Right kidney (tissue), 1 donor: ENCODE measurements around the gene ARHGAP27.

Source experiments
- DNase-seq: peaks from one replicate; pipeline ENCODE4 v3.0.0-alpha.2; 2016

Gene ARHGAP27

GRCh38 chr17:45408611-45409421 is 23.9 kb downstream of the ARHGAP27 start:
- DNase-seq = no peak

GRCh38 chr17:45406107-45406506 is 26.6 kb downstream of the ARHGAP27 start:
- no peak for DNase-seq

DNA sequence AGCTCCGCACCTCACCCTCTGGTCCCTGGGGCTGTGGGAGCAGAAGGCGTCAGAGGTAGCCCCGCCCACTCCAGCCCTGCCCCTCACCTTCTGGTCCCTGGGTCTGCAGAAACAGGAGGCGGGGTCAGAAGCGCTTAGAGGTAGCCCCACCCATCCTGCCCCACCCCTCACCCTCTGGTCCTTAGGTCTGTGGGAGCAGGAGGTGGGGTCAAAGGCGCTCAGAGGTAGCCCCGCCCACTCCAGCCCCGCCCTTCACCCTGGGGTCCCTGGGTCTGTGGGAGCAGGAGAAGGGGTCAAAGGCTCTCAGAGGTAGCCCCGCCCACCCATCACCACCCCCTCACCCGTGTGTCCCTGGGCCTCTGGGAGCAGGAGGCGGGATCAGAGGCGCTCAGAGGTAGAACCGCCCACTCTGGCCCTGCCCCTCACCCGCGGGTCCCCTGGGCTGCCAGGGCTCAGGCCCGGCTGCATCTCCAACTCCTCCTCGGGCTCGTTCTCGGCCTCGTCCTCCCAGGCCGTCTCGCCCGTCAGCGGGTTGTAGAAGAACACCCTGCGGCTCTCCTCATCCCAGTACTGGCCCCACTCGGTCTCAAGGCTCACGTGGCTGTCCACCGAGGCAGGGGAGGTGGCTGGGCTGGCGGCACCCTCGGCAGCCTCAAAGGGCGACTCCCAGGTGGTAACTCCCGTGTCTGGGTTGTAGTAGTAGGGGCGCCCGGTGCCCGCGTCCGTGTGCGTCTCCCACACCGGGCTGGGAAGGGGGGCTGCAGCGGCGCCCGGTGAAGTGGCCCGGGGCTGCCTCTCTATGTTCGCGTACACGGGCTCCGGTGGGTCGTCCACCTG is 27.2 kb downstream of the ARHGAP27 start:
- peak; percentile 64 for DNase-seq

DNA sequence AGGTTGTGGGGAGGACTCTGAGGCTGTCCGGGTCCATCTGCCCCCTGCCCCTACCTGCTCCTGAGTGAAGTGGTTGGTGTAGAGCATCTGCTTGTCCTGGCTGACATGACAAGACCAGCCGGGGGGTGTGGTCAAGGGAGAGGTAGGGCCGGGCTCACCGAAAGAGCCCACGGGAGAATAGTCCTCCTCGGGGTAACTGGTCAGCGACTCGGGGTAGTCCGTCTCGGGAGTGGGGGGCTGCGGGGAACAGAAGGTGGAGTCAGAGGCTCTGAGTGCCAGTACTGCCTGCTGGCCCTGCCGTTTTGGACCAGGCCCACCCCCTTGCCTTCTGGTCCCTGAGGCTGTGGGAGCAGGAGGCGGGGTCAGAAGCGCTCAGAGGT is 27.8 kb downstream of the ARHGAP27 start:
- no peak for DNase-seq

DNA sequence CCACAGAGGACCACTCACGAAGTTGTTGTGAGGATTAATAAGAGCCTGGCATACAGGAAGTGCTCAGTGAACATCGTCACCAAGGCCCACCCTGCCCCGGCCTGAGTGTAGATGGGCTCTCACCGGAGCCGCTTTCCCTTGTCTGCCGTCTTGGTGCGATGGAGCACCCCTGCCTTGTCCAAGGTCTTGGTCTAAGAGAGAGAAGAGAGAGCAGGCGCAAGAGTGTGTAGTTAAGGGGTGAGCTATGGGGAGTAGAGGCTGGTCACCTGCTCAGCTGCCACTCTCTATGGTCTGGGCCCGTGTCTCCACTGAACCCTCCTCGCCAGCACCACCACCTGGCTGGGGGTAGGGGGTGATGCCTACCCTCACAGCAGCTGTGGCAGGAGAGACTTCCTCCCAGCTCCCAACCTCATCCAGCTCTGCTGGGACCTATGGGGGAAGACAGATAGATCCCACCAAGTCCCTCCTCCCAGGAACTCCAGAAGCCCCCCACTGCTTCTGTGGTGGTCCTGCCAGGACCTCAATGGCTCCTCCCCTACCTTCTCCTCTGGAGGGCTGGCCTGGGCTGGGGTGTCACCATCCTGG is 28.7 kb downstream of the ARHGAP27 start:
- no peak for DNase-seq

DNA sequence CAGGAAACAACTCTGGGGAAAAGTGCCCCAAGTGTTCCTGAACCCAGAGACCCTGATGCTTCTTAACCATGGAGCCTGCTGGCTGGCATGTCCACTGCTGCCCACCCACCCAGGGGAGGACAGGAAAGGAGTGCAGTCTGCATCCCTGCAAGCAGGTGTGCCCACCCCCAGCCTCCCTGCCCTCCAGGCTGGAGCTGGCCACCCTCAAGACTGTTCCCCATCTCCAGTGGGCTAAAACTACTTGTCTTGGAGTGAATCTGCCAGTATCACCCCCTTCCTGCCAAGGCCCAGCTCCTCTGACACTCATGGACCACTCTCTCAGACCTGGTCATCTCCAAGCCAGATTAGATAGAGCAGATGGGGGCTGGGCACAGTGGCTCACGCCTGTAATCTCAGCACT is 29.8 kb downstream of the ARHGAP27 start:
- no peak for DNase-seq

DNA sequence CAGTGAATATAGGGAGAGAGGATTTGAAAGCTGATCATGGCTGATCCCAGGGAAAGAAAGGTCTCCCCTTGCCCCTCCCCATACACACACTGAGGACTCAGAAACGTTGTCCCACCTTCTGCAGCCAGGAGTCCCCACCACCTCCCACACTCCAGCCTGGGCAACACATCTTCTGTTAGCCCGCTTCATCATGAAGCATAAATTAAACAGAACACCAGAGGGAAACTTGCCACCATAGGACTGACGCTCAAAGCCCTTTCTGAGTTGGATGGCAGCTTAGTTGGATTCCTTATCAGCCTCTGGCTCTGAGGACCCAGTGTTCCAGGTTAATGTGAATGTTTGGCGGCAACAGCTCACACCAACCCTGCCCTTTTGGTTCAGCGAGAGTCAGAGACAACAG is 33.9 kb downstream of the ARHGAP27 start:
- no peak for DNase-seq

DNA sequence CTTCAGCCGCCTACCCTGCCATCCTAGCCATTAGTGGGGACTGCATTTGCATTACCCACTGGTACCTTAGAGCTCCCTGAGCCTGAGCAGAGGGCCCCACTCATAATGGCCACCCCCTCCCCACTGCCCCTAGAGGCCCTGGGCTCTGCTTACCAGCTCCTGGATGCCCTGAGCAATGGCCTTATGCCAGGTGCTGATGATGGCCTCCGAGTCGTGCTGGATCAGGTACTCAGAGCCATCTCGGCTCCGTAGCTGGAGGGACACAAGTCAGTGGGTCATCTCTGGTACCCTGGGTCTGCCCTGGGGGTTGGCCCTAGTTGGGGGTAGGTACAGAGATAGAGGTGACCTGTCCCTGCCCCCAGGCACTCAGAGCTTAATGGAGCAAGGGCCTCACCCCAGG is 34.9 kb downstream of the ARHGAP27 start:
- DNase-seq = no peak

- no peak for DNase-seq
These were observed 36.0 kb downstream of the ARHGAP27 start for GRCh38 chr17:45396496-45397205.

GRCh38 chr17:45395569-45396415 is 36.9 kb downstream of the ARHGAP27 start:
- DNase-seq = no peak

- peak; percentile 91 for DNase-seq
These were observed 37.6 kb downstream of the ARHGAP27 start for GRCh38 chr17:45394913-45395568.

DNA sequence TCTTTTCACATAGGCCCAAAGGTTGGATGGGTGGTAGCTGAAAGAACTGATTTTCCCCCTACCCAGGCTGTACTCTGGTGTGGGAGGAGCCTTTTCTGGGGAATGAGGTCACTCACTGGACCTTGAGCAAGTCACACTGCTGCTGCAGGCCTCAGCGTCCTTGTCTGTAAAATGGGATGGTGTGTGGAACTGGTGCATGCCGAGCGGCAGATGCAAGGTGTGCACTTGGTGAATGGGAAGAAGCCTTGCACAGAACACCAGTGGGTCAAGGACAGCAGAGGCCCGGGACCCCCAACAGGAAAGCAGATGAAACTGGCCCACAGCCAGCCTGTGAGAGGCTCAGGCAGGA is 38.1 kb downstream of the ARHGAP27 start:
- no peak for DNase-seq

DNA sequence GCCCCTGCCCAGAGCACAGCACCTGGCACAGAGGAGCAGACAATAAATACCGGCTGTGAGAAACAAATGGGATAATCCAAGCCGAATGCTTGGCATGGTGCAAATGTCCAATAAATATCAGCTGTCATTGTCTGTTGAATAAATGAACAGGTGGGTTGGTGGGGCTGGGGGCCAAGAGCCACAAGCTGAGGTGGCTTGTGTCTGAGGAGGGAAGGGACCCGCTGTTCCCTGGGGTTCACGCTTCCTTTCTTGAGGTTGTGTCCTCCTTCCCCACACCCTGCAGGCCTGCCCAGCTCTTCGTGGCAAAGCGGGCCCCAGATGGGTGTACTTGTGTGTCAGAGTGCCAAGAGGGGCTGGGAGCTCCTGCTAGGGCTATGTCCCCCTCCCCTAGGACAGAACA is 38.6 kb downstream of the ARHGAP27 start:
- DNase-seq = no peak

- DNase-seq = no peak
These were observed 39.3 kb downstream of the ARHGAP27 start for GRCh38 chr17:45393411-45393810.

- no peak for DNase-seq
These were observed 40.8 kb downstream of the ARHGAP27 start for GRCh38 chr17:45391918-45392317.

DNA sequence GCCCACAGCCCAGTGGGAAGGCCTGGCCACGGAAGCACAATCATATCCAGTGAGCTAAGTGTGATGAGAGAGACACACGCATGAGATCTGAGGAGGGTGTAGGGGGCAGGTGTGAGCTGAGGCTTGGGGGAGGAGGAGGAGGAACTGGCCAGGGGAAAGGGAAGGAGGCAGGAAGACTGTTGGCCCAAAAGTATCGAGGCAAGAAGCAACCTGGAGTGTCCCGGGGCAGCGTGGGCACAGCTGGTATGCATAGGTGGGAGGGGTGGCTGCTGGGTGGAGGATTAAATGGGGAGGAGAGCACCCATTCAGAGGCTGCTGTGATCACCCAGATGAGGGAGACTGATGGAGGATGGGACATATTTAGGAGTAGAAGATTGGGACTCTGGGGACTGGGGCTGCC is 41.4 kb downstream of the ARHGAP27 start:
- no peak for DNase-seq

DNA sequence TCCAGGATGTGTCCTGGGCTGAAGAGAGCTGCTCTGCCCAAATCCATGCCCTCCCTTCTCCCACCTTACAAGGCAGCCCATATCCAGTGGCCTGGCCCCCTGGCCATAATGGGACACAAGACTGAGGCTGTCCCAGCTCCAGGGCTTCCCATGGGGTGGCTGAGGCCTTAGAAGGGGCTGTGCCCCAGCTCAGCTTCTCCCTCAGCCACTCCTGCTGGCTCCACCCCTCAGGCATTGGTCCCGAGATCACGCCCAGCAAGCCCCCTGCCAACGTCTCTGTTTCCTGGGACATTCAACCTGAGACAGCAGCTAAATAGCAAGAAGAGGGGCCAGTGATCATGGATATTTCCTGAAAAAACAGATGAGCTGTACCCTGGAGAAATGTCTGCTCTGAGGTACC is 43.3 kb downstream of the ARHGAP27 start:
- DNase-seq = no peak

GRCh38 chr17:45388604-45389325 is 43.9 kb downstream of the ARHGAP27 start:
- DNase-seq = no peak

DNA sequence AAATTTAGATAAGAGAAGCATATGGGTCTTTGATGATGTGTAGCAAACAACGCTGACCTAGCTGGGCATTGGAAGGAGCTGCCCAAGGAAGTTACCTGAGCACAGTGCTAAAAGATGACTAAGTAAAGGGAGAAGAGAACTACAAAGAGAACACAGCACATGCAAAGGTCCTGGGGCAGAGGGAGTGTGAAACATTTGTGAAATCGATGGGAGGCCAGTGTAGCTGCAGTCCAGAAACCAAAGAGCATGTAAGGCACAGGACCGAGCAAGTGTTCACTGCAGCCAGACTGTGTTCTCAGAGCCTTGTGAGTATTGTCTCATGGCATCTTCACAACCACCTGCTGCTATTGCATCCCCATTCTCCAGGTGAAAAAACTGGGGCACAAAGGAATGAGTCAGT is 44.9 kb downstream of the ARHGAP27 start:
- DNase-seq = no peak

DNA sequence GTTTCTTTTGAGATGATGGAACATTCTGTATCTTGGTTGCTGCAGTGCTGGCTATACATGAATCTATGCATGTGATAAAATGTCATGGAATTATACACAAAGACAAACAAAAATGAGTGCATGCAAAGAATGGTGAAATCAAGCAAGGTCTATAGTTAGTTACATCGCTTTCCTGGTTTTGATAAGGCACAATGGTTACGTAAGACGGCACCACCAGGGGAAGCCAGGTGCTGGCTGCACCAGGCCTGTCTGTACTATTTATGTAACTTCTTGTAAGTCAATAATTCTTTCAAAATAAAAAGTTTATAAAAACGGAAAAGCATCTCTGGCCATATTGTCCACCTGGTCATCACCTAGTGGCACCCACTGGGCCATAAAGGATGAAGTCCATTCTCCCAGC is 46.5 kb downstream of the ARHGAP27 start:
- no peak for DNase-seq
